Activated CD8-positive, alpha-beta memory T cell treated with anti-CD3 and anti-CD28 coated beads, Interleukin-2, amount 50 U/mL, for 1 hour (primary cell): Measurements from ENCODE around the gene NISCH.

Experiments
- DNase-seq: peaks from one replicate; pipeline ENCODE4 v3.0.0-alpha.2; 2020; ENCODE audit errors: extremely low read depth

NISCH gene

DNA sequence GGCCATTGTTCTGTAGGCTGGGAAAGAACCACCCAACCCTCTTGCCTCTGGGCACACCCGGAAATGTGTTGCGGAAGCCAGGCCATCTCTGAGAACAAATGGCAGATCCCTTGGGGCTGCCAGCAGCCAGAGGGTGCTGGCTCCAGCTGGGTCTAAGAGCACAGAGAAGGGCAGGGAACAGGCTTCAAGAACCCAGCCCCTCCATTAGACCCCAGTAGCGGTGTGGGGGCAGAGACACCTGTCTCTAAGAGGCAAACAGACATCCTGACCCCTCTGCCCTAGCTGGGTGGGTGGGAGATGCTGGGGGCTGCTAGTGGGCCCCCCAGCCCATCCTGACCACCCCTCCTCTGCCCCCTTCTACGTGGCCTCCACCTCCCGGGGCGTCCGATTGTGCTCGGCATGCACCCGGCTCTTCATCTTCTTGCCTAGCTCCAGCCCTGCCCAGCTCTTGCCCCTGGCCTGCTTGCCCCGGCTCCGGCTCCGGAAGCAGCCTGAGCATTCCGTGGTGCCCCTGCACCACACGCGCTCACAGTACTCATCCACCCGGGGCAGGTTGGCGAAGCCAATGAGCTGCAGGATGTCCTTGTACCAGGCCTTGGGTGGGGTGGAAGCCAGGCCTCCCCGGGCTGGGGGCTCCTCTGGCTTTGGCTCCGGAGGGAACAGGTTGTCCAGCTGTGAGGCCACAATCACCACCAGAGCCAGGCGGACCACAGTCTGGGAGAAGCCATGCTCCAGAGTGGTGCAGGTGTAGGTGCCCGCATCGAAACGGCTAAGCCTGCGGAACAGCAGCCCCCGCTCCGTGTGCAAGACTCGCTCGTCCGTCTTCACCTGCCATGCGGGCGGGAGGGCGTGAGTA is 19.9 kb upstream of the NISCH start:
- DNase-seq, result no peak

DNA sequence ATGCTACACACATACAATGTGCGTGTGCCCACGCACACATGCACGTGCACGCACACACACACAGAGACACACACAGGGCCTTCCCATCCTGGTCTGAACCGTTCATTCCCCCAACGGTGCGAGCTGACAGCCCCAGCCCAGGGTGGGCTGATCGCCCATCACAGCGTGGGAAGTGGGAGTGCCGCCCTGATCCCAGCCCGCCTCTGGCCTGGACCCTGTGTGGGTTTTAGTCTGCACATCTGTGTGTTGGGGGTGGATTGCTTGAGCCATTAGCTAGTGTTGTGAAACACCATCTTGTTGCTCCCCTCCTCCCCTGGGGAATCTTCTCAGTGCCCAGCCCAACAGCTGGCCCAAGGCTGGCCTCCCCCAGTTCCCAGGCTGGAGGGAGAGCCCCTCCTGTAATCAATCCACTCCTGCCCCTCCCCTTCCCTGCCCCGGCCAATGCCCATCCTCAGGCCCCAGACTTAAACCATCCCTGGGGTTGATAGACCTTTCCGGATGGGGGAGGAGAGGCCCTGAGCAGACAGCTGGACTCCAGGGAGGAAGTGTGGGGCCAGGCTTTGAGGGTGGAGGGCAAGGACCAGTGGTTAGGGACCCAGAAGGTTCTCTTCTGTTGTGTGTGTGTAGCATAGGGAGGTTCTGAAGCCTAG is 18.8 kb upstream of the NISCH start:
- no peak for DNase-seq

DNA sequence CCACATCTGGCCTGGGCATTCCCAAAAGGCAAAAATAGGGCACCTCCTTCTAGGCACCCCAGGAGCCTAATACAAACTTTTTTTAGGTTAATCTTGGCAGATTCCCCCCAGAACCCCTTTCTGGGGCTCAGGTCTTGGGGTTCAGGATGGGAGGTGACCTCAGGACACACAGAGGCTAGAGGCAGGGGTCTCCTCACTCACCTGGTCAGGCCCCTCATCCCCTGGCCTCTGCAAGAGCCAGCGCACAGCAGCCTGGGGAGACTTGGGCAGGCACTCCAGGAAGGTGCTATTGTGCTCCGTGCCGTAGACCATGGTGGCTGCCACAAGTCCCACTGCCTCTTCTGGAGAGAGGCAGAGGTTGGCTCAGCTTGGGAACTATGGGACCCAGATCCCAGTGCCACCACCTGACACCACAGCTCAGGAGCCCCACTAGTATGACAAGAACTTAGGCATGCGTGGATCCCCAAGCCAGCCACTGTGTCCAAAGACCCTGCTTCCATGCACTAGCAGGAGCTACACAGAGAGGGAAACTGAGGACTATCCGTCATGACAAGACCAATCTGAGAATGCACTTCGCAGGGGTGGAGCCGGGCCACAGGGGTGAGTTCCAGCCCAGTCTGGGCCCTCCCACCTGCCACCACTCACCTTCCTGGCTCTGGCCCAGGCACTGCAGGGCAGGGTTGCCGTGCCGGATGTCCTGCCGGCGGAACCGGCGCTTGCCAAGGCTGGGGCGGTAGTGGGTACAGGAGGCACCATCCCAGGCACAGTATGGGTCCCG is 17.9 kb upstream of the NISCH start:
- DNase-seq, result no peak

DNA sequence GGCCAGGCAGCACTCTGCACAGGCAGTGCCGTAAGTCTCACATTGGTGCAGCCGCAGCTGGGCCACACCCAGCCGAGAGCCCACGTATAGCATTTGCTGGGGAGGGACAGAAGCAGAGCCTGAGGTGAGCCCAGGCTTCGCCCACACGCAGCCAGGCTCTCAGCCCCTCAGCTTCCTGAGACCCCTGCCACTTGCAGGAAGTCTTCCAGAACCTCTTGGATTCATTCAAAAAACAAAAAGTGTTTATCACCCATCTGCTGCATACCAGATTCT is 17.4 kb upstream of the NISCH start:
- no peak for DNase-seq

DNA sequence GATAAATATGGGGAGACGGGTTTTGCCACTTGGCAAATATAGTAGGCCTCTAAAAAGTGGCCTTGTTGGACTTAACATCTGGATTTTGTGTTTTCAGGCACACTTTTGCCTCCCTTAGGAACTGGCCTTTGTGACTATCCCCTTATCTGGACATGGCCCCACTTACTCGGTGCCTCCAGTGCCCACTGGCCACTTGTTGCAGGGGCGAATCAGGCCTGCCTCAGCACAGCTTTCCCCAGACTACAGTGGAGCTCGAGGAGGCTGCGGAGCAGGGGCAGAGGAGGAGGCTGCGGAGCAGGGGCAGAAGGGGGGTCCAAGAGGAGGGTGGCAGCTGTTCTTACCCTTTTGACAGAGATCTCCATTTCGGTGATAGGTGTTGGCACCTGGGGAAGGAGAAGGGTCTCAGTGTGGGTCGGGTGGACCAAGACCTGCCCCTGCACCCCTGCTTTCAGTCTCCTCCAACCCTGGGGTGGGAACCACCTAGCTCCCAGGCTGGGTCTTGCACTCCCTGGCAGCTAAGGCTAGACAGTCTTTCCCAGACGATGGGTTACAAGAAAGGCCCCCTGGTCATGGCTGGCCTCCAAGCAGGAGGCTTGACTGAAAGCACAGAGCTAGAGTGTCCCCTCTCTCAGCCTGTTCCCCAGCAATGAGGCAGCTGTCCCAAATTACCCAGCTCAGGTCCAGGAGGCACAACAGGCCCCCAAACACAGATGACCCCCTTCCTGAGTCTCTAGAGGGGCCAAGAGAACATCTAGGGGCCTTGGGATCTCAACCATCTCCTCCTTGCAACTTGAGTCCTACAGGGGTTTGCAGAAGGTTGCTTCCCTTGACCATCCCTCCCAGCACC is 16.6 kb upstream of the NISCH start:
- DNase-seq, result no peak

DNA sequence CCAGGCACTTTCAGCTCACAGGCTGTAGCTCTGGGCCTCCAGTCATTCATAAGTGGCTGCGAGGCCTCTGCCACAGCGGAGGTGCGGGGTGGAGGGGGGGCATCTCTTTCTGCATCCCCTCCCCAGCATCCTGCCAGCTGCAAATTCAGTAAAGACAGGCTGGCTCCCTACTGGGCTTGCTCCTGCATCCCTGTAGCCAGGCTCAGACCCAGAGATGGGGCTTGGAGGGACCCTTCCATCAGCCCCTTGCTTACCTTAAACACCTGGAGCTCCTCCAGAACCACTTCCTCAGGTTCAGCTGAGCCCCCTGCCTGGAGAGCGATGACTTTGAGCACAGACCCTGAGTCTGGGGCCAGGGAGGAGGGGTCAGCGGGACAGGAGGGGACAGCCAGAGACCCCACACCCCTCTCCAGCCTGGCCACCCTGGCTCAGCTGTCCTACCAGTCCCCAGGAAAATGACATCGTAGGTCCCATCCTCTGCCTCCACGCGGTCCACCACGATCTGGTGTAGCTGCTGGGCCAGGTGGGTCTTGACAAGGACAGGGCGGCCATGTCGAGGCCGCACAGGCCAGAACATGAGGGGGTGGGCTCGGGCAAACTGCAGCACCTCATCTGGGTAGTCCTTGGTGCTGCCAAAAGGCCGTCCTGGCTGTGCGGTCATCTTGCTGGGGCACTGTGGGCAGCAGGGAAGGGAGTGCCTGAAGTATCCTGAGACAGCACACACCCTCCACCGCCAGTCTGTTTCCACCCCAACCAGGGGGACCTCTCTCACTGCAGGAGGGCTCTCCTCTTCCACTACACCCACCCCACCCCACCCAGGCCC is 15.8 kb upstream of the NISCH start:
- no peak for DNase-seq

DNA sequence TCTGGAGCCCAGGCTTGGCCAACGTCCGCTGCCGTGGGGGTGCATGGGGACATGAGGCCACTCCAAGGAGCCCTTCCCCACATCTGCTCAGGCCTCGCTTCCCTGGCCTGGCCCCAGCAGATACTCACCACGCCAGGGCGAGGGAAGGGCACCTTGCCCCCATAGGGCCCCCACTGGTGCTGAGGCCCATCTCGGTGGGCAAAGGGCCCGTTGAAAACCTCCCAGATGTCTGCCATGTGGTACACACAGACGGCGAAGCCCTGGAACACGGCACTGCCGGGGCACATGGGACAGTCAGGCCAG is 15.2 kb upstream of the NISCH start:
- no peak for DNase-seq

DNA sequence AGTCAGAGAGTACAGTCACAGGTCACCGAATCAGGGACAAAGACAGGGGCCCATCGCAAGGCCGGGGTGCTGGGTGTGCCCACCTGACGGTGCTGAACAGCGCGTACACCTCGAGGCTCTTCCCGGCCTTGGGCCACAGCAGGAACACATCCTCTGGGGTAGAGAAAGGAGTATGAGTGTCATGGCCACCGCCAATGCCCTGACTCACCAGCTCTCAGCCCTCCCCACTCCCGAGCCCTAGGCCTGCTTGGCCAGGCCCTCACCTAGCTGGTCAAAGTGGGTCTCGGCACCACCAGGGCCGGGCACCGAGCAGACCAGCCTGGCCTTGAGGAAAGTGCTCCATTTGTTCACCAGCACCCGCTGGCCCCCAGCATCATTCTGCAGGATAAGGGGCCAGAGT is 14.7 kb upstream of the NISCH start:
- DNase-seq, result no peak

DNA sequence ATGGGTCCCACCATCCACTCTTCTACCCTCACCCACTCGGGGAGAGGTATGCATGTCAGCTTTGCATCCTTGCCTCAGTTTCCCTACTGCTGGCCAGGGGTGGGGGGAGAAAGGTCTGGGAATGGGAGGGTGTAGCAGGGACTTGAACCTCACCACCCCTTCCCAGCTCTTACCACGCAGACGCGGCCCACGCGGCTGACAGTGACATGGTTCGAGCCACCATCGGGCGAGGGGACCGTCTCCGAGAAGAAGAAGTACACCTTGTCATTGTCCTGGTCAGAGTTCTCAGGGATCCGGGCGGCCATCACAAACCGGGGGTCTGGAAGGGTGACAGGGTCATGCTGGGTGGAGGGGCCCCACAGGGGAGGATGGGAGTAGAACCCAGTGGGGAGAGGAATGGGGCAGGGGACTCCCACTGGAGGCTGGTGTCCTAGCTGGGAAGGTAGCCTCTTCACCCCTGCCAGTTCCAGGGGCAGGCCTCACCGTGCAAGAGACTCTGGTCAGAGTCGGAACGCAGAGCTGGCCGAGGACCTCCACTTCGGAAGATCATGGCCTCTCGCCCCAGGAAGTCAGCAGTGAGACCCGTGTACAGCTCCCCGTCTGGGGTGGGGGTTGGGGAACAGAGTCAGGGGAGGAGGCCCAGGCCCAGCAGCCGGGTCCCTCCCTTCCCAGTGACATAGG is 14.2 kb upstream of the NISCH start:
- no peak for DNase-seq

DNA sequence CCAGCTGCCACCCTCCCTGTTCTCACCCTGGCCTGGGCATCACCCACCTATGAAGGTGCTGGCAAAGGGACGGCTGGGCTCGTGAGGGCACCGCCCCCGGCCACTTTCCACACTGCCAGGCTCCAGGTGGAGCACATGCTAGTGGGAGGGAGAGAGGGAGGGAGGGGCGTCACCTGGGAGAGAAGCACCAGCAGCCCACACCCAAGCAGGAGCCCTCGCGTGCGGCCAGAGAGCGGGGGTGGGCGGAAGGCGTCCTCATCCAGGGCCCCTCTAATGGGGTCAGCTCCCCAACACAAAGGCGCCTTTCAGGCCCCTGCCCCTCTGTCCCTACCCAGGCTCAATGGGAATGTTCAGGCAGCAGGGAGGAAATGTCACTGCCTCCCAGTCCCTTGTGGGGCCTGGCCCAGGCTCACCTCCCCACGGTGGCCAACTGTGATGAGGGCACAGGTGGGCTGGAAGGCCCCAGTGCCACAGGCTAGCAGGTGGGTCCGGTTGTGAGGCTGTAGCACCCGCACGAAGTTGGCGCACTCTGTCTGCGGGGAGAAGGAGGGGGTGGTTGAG is 13.6 kb upstream of the NISCH start:
- DNase-seq, result no peak

DNA sequence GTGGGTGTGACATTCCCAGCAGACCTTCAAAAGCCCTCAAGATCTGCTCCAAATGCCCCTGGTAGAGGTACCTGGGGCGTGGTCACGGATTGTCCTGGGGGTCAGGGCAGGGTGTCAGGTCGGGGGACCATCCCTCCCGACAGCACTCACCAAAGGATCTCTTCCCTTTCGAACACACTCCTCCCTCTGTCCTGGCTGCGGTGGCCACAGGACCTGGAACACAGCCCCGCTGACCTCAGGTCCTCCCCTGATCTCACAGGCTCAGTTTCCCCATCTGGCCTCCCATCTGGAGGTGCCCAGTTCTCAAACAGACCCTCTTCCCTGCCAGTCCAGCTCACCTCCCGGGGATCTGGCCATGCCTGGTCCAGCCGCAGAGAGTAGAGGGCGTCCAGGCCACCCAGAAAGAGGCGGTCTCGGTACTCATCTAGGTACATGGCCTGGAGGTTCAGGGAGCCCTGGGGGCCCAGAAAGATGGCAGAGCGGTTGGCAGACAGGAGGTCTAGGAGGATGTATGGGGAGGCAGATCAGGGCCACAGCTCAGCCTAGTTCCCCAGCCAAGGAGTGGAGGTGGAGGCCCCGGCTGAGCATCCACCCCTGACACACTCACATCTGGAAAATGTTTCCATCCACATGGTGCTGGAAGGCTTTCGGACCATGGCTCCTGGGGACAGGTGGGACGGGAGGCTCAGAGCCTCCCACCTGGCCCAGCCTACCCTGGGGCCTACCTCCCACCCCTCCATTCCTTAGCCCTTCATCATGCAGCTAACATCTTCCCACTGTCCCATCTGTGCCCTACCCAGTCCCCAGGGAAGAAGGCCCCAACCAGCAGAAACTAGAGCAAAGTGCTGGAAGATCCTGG is 12.8 kb upstream of the NISCH start:
- DNase-seq, result no peak

DNA sequence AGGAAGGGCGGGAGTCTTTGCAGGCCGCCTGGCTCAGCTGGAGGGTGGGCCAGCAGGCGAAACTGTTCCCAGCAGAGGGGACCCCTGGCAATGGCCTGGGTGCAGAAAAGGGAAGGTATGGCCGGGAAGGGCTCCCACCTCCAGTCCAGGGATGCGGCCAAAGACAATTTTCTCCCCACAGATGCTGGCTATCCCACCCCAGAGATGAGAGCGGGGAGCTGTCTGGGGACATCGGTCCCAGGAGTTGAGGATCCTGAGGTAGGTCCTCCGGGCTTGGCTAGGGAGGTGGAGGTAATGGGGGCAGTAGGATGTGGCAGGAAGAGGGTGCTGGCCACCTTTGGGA is 12.2 kb upstream of the NISCH start:
- no peak for DNase-seq

DNA sequence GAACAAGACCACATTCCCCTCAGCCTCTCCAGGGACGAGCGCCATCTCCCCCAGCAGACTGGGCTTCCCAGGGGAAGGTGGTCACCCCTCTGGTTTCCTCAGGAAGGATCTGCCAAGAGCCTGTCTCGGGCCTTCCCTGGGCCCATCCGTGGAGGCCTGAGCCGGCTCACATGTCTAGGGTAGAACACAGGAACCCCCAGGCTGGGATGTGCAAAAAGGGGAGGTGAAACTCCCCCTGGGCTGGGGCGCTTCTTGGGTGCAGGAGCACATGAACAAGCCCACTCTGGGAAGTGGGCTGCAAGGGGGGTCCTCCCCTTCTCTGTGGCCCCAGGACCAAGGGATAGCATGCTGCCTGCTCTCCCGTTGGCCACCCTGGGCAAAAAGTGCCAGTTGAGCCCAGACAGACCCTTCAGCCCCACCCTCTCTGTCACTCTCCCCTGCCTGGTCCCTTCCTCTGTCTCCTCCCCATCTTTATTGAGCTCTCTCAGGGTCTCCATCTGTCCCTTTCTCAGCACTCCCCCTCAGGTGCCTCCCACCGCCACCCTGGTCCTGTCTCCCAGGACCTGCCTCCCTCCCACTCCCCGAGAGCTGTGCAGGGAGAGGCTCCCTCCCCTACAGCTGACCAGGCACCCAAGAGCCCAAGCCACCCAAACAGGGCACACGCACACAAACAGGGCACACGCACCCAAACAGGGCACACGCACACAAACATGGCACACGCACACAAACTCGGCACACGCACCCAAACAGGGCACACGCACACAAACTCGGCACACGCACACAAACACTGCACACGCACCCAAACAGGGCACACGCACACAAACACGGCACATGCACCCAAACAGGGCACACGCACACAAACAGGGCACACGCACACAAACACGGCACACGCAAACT is 11.4 kb upstream of the NISCH start:
- no peak for DNase-seq

DNA sequence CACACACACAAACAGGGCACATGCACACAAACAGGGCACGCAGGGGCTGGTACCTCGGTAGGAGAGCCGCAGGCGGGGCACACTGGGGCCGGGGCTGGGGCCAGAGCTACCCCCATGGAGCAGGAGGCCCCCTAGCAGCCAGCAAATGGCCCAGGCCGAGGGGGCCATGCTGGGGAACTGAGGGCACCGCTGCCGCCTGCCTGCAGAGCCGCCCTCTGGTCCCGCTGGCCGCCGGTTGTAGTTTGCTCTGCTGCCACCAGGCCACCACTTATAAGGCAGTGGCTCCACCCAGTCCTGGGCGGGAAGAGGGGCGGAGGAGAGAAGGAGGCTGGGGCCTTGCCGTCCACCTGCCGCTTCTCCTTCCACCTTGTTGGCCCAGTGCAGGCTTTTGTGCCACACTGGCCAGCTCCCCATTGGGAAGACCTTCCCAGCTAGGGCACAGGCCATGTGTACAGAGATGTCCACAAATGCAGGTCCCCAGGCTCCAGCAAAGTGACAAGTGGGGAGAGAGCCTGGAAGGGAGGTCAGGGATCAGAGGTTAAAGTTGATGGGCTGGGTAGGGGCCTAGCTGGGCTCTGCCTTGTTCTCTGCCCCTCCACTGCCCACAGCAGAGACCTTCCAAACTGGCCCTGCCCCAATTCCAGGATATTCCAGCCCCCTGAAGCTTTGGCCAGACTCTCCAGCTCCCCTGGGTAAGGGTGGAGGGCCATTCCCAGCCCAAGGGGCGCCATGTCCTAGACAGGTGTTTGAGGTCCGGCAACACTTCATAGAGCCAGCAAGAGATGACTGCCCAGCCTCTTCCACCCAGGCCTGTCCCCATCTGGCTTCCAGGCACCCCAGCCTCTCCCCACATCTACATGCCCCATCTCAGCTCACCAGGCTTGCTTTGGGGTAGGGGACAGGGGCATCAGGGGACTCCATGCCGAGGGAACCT is 10.3 kb upstream of the NISCH start, which contains the start of gene SEMA3G:
Gene SEMA3G, minus strand, starts transcription at position 244 of the 934 bp plus-strand sequence. Its CDS starts 76 bp downstream, at position 168.
- no peak for DNase-seq

DNA sequence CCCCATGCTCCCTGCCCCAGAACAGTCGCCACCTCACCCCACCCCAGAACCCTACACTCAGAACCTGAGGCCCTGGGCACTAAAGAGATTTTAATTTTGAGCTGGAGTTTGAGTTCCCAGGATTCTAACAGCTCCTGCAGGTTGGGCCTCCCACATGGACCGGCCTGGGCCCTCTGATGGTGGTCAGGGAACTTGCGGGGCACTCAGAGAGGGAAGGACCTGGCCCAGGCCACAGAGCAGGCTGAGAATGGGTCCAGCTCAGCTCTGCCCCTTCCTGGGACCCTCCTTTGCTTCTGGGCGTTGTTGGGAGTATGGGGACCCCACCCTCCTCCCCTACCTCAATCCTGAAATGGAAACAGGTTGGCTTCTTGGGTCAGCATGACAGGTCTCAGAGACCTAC is 9.4 kb upstream of the NISCH start:
- no peak for DNase-seq

DNA sequence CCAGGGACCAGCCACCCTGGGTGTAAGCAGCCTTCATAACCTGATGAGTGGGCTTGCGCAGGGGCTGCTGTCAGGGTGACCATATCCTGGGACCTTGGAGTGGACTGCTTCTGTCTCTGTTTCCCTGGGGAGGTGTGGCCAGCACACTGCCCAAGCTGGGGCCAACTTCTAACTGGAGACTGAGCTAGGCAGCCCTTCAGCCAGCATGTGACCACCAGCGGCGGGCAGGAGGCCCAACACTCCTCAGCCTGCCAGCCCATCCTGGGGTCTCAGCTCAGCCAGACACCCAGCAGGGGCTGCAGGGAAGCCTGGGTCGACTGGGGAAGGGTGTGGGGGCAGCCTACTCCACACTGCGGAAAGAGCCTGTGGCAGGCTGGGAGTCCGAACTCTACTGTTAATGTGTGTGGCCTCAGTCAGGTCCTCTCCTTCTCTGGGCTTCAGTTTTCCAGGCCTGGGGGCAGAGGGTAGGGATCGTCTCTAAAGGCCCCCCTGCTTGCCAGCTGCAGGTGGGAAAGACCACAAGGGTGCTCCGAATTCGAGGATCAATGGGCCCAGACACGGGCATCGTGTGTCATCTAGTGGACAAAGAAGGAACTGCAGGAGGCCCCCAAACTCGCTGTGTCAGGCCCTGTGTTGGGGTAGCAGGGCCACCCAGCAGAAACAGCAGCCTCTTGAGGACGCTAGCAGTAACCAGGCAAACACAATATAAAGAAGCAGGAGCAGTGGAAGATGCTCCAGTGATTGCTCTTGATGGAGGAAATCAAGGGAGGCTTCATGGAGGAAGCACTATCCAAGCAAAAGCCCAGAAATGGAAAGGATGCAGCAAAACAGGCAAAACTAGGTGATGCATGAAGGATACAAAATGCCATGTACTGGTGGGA is 8.5 kb upstream of the NISCH start:
- DNase-seq, result peak; percentile 36
